RWPE1 (cell line): ENCODE measurements around the gene COMP.

Experiments used
- CTCF ChIA-PET: fragments of 350-600 bp; sonication (Branson Sonifier 250); formaldehyde crosslinking; extraction: SDS; loops from one replicate; lab custom pipeline; 2021; lab: Yijun Ruan, JAX
- POLR2A ChIA-PET: fragments of 400-600 bp; formaldehyde crosslinking; extraction: SDS; loops from one replicate; lab custom pipeline; 2020; ENCODE audit warnings: antibody characterized with exemption; ENCODE audit not compliant: low non-redundant PET; lab: Yijun Ruan, JAX
- DNase-seq: peaks from one replicate; pipeline ENCODE4 v3.0.0; 2012; ENCODE audit warnings: low spot score
- H3K27ac ChIP-seq: fragments of 450-650 bp; 2 replicates; pipeline ENCODE4 v1.5.1; 2017
- TF ChIP-seq, protein P1 (sequence below): fragments of 450-650 bp; conservative IDR thresholded peaks from 2 replicates; pipeline ENCODE4 v1.5.1; 2017; ENCODE audit warnings: low read depth, mild to moderate bottlenecking

Gene COMP

DNA sequence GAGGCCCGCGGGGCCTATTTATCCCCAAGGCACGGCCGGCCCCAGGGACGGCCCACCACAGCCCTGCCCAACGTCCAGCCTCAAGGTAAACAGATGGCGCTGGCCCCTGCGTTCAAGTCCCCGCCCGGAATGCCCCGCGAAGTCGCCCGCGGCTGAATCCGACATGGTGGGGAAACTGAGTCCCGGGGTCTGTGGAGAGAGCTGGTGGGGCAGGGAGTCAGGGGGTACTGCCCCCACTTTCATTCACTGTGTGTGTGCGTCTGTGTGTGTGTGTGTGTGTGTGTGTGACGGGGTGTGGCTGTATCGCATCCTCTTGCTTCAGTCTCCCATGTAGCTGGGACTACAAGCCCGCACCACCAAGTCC, 192 bp upstream of the COMP start:
- ChIA-PET POLR2A (interaction anchor here (0.6 kb wide), 1 partner anchor 404 kb away, joined by 8 read pairs; no protein-coding TSS in a partner anchor), CTCF (interaction anchor here (0.6 kb wide), 1 partner anchor 20 kb away, joined by 3 read pairs; no protein-coding TSS in a partner anchor)
- no peak for DNase-seq
- H3K27ac ChIP-seq, result no peak overlapping the region
- TF ChIP-seq, protein P1, sequence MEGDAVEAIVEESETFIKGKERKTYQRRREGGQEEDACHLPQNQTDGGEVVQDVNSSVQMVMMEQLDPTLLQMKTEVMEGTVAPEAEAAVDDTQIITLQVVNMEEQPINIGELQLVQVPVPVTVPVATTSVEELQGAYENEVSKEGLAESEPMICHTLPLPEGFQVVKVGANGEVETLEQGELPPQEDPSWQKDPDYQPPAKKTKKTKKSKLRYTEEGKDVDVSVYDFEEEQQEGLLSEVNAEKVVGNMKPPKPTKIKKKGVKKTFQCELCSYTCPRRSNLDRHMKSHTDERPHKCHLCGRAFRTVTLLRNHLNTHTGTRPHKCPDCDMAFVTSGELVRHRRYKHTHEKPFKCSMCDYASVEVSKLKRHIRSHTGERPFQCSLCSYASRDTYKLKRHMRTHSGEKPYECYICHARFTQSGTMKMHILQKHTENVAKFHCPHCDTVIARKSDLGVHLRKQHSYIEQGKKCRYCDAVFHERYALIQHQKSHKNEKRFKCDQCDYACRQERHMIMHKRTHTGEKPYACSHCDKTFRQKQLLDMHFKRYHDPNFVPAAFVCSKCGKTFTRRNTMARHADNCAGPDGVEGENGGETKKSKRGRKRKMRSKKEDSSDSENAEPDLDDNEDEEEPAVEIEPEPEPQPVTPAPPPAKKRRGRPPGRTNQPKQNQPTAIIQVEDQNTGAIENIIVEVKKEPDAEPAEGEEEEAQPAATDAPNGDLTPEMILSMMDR, result no peak

DNA sequence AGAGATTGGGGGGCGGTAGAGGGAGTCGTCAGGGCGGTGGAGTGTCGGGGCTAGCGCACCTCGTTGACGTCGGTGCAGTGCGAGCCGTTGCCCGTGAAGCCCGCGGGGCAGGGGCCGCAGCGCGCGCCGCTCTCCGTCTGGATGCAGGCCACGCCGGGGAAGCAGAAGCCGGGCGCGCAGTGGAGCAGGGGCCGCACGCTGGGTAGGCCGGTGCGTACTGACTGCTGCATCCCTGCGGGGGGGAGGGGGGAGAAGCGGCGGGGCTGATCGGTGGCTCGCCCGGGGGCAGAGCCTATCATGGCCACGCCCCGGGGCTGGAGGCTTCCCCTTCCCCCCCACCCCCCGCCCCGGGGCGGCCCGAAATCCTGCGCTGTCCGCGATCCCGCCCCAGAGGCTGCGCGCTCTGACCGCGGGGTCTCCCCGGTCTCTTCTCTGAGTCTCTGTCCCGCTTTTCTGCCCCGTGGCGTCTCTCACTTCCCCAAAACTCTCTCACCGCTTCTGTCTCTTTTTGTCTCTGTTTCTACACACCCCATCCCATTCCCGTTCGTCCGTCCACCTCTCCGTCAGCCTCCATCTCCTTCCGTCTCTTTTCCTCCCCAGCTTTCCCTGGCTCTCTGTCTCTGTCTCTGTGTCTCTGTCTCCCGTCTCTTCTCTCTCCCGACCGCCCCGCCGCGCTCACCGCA, 1.1 kb downstream of the COMP start:
- ChIA-PET POLR2A (no interaction called here), CTCF (no interaction called here)
- no peak for DNase-seq
- no peak overlapping the region for H3K27ac ChIP-seq
- TF ChIP-seq, protein P1, result no peak

DNA sequence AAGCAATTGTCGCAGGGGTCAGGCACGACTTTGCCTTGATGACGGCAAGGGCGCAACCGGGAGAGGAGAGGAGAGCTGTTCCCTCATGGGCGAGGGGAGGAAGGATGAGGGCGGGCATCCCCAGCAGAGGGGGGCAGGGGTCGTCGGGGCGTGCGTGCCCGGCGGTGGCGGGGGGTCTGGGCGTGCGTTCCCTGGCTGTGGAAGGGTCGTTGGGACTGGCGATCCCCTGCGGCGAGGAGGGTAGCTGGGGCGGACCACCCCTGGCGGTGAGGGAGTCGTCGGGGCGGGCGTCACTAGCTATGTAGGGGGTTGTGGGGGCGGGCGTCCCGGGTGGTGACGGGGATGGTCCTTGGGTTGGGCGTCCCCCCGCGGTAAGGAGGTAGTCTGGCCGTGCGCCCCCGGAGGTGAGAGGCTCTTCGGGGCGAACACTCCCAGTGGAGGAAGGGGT, 1.7 kb downstream of the COMP start:
- ChIA-PET POLR2A (no interaction called here), CTCF (no interaction called here)
- DNase-seq, result no peak
- no peak overlapping the region for H3K27ac ChIP-seq
- TF ChIP-seq, protein P1, result no peak

DNA sequence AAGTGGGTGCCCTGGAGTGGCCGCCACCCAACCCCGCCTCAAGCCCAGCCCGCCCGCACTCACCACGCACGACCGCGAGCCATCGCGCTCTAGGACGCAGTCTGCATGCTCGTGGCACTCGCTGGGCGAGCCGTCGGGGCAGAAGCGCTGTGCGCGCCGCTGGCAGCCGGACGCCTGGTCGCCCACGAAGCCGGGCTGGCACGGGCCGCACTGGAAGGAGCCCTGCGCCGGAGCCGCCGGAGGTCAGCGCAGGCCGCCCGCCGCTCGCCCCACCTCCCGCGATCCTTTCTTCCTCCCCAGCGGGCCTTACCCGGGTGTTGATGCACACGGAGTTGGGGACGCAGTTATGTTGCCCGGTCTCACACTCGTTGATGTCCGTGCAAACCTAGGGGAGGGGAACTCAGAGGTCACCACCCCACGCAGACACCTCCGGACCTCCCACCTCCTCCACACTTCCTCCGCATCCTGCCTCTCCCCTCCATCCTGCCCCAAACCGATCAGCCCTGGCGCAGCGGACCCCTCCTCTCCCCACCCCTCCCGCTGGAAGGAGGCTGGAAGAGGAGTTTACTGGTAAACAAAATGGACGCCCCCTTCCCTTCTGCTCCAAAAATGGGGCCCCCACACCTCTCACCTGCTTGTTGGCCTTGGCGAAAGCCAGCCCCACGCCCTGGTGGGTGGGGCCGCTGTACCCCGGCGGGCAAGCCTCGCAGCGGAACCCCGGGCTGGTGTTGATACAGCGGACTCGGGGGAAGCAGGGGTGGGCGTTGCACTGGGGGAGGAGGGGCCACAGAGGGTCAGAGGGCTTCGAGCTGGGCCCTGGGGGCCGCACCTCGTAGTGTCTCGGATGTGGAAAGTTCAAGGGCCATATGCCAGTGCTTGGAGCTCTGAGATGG, 2.3 kb downstream of the COMP start:
- CTCF ChIA-PET, result no interaction called here
- POLR2A ChIA-PET, result no interaction called here
- no peak overlapping the region for H3K27ac ChIP-seq
- TF ChIP-seq, protein P1, result no peak
- no peak for DNase-seq

DNA sequence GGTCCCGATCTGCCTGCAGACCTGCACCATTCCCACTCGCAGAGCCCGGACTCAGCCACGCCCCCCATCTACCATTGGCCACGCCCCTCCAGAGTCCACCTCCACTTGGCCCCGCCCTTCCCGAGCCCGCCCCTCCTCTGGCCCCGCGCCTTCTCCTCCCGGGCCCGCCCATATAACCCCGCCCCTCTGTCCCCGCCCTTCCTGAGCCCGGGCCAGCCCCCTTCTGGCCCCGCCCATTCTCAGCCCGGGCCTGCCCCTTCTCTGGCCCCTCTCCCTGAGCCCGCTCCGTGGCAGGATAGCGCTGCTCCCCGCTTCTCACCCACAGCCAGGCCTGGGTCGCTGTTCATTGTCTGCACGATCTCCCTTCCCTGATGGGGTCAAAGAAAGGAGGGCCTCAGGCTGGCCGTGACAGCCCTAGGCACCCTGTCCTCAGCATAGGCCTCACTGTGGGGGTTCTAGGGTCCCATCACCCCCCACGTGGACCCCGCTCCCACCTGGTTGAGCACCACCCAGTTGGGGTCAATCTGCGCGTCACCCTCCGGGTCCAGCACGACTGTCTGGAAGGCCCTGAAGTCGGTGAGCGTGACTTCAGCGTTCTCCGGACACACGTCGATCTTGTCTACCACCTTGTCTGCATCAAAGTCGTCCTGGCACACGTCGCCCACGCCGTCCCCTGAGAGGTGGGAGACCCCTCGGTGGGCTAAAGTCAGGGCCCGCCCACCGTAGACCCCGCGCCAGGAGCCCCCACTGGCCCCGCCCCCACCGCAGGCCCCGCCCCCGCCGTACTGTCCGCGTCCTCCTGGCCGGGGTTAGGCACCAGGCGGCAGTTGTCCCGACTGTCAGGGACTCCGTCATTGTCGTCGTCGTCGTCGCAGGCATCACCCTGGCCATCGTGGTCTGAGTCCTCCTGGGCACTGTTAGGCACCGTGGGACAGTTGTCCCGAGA, 5.7 kb downstream of the COMP start:
- peak; percentile 98 for DNase-seq
- TF ChIP-seq, protein P1, result no peak
- ChIA-PET CTCF (no interaction called here), POLR2A (no interaction called here)
- no peak overlapping the region for H3K27ac ChIP-seq

DNA sequence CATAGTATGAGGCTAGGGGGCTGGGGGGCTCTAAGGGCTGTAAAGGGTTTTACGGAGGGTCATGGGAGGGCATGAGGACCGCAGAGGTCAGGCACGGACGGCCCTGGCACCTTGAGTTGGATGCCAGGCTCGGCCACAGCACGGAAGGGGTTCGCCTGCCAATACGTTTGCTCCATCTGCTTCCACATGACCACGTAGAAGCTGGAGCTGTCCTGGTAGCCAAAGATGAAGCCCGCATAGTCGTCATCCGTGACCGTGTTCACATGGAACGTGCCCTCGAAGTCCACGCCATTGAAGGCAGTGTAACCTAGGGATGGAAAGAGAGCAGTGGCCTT, 6.4 kb downstream of the COMP start:
- TF ChIP-seq, protein P1, result no peak
- no peak for DNase-seq
- ChIA-PET POLR2A (no interaction called here), CTCF (no interaction called here)
- no peak overlapping the region for H3K27ac ChIP-seq
